Amygdala (tissue), 56 donors: Measurements from ENCODE around the gene CCDC57.

Experiments used
- DNase-seq, 56 donors: peaks; one replicate each; lab custom pipeline; 2025; lab: John Stamatoyannopoulos, UW

The CCDC57 gene

GRCh38 chr17:82246365-82247181 is 33.9 kb upstream of the CCDC57 start:
- peak in 4 of 56 donors; percentile 14 to 34 (median 29) for DNase-seq

DNA sequence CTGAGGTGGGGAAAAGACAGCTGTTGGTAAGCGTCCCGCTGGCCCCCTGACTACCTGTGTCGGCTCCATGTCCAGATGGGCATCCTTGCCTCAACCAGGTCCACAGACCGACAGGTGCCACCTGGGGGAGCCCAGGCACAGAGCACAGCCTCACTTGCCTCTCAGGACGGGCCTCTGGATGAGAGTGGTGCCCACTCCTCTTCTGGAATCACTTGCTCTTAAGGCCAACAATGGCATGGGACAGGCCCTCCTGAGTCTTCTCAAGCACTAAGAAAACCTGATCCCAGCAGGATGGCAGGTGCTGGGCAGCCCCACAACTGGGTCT is 33.4 kb upstream of the CCDC57 start:
- DNase-seq, result no peak

- no peak for DNase-seq
Observed at GRCh38 chr17:82245134-82246039, 32.7 kb upstream of the CCDC57 start.

DNA sequence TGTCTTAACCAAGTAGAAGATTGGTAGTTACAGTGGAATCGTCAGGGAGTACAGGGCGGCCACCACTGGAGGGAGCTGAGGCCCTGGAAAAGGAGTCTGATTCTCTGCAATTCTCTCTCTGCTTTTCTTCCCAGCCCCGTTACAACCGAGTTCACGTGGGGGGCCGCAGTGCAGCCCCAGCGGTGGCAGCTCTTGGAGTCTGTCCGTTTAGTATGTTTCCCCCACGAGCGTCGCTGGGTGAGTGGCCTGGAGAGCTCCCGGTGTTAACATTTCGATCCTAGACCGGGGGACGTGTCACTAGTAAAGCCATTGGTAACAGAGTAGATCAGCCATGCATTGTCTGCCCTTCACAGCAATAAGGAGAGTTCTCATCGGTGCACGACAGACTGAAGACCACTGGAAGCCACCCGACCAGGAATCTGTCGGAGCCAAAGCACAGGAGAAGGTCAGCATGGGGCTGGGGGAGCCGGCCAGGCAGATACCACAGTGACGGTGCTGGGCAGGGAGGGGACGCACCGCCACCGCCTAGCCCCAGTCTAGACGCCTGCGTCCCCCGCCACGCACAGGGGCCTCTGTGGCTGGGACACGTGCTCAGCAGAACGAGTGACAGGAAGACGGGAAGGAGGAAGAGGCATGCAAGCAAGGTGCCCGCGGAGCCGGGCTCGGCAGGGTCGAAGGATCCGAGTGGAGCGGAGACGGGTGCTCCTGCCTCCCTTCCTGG is 31.9 kb upstream of the CCDC57 start:
- peak in 26 of 56 donors; percentile 11 to 69 (median 34) for DNase-seq

DNA sequence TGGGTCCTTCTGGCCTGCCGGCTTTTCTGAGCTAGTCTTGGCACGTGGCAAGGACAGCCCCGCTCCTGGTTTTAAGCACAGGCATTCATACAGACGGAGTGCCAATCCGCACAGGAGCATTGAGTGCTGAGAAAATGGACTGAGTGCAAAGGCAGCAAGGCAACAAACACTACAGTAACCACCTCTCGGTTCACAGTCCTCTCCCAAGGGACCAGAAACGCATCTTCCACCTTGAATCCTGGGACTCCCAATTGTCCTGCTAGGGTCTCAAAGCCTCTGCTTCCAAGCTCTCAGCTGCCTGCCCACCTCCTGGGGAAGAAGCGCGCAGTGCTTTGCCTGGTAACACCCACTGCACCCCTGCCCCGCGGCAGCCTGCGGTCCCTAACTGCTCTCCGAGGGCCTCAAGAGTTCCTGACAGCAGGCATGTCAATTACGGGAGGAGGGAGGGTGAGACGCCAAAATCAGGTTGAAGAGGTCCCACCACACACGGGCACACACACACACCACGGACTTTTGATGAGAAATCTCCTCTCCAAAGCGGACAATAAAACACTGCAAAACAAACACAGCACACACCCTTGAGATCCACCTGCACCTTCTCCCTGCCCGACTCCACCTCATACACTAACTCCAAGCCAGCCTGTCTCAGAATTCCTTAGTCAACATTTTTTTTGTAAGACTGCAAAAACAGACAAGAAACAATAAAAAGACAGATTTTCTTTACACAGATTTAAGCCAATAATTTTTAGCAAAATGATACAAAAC is 31.2 kb upstream of the CCDC57 start:
- no peak for DNase-seq

DNA sequence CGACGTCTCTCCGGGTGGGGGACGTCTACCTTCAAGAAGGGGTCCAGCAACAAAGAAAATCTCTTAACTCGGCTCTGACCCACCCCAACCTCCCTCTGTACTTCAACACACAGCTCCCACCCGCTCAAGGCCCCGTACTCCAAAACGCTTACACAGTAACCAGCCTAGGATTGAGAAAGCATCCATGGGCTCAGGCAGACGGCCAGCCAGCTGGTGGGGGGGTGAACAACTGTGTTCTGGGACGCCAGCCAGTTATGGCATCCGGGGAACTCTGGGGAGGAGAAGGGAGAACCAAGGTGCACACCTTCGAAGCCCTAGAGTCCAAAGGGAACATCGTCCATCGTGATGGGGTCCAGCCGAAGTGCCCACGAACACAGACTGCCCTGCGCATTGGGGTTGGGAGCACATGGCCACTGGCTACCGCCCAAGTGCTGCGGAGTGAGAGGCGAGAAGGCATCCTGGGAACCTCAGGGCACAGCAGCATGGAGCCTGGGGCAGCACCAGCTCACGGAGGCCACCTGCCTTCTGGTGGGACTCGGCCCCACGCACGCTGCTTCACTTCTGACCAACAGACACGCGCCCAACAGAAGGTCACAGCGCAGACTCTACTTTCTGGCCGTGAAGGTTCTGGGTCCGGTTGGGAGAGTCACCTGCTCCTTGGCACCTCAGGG is 30.5 kb upstream of the CCDC57 start:
- DNase-seq, result peak in 54 of 56 donors; percentile 28 to 85 (median 68)

- DNase-seq, result peak in 1 of 56 donors; percentile 45
Observed at GRCh38 chr17:82242698-82242976, 30.0 kb upstream of the CCDC57 start.

GRCh38 chr17:82241926-82242697 is 29.5 kb upstream of the CCDC57 start:
- DNase-seq, result peak in 2 of 56 donors; percentile 45 to 71

GRCh38 chr17:82241183-82241925 is 28.7 kb upstream of the CCDC57 start:
- DNase-seq, result peak in 43 of 56 donors; percentile 19 to 78 (median 53)

DNA sequence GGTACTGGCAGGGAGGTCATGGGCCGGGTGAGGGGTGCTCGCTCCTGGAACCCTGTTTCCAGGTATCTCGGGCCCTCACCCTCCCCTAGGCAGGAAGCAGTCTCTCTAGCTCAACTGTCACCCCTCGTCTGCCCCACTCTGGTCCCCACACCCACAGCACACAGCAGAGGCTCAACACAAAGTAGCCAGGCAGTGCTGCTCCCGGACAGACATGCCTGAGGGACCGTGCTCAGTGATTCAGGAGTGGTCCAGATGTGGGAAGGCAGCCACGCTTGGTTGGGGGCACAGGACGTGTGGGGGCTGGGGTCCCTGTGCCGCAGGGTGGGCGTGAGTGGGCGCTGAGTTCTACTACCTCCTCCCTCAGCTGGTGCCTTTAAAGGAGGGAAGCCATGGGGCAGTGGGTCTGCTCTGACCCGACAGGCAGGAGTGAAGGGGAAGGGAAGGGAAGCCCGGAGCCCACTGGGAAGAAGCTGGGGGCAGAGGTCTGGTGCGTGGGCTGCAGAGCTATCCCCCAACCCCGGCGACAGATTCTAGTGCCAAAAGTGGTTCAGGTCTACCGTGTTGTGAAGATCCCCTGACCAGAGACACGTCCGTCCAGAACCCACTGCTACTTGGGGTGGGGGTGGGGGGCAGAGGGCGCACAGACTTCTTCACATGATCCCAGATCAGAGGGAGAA is 28.0 kb upstream of the CCDC57 start:
- DNase-seq, result no peak

GRCh38 chr17:82239926-82240505 is 27.4 kb upstream of the CCDC57 start:
- DNase-seq, result peak in 3 of 56 donors; percentile 25 to 37 (median 28)

- no peak for DNase-seq
Observed at GRCh38 chr17:82239401-82239925, 26.8 kb upstream of the CCDC57 start.

- DNase-seq, result peak in 34 of 56 donors; percentile 25 to 76 (median 56)
Observed at GRCh38 chr17:82238472-82239201, 26.0 kb upstream of the CCDC57 start.

- peak in 7 of 56 donors; percentile 11 to 61 (median 32) for DNase-seq
Observed at GRCh38 chr17:82237746-82238471, 25.3 kb upstream of the CCDC57 start.

DNA sequence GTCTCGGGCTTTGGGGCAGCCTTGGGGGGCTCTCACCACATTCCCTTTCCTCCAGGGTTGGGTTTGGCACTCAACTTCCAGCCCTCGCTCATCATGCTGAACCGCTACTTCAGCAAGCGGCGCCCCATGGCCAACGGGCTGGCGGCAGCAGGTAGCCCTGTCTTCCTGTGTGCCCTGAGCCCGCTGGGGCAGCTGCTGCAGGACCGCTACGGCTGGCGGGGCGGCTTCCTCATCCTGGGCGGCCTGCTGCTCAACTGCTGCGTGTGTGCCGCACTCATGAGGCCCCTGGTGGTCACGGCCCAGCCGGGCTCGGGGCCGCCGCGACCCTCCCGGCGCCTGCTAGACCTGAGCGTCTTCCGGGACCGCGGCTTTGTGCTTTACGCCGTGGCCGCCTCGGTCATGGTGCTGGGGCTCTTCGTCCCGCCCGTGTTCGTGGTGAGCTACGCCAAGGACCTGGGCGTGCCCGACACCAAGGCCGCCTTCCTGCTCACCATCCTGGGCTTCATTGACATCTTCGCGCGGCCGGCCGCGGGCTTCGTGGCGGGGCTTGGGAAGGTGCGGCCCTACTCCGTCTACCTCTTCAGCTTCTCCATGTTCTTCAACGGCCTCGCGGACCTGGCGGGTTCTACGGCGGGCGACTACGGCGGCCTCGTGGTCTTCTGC is 24.6 kb upstream of the CCDC57 start:
- DNase-seq, result no peak
